Tibial nerve (tissue), 3 donors: Measurements from ENCODE around the gene LAGE3.

Source experiments
- POLR2A ChIP-seq, 2 donors: fragments of 450-650 bp; IDR thresholded peaks; one replicate each; pipeline ENCODE4 v1.6.1; 2017; ENCODE audit warnings: antibody characterized with exemption in 2 of 2, mild to moderate bottlenecking in 2 of 2, moderate library complexity in 2 of 2
- TF ChIP-seq, protein P1 (sequence below), 5 experiments: fragments of 200-600 bp in 3 of 5; fragments of 450-650 bp in 2 of 5; sonication (generic) in 3 of 5; IDR thresholded peaks; one replicate each; pipeline ENCODE4 v1.5.1; 2016 to 2019; ENCODE audit warnings: antibody characterized with exemption in 5 of 5, mild to moderate bottlenecking in 3 of 5, moderate library complexity in 2 of 5

DNA sequence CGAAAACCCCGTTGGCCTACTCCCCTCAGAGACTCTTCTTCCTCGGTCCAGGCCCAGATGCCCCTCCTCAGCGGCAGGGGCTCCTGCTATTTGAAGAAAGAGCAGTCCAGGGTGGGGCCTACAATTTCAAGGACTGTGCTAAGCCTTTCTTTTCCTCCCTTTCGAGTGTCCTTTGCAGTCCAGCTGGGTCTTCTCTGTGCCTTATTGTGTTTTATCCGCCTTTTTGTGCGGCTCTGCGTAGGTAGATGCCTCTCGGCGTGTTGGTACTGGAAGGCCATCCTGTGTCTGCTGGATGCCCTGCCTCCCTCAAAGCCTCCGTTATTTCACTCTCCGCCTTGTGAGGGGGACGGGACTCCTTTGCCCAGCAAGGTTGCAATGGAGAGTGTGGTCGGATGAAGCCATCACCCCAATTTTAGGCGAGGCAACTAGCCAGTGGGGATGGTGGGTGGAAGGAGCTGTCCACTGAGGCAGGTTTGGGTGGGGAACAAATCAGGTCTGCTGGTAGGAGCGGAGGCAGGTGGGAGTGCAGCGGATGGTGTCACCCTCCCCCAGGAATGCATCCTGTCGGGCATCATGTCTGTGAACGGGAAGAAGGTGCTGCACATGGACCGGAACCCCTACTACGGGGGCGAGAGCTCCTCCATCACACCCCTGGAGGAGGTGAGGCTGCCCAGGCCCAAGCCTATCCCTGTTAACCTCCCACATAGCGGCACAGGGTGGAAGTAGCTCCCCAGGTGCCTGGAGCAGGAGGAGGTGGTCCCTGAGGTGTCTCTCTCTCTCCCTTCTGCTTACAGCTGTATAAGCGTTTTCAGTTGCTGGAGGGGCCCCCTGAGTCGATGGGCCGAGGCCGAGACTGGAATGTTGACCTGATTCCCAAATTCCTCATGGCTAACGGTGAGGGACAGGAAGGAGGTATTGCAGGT lies 40.8 kb downstream of the LAGE3 start:
- TF ChIP-seq, protein P1, sequence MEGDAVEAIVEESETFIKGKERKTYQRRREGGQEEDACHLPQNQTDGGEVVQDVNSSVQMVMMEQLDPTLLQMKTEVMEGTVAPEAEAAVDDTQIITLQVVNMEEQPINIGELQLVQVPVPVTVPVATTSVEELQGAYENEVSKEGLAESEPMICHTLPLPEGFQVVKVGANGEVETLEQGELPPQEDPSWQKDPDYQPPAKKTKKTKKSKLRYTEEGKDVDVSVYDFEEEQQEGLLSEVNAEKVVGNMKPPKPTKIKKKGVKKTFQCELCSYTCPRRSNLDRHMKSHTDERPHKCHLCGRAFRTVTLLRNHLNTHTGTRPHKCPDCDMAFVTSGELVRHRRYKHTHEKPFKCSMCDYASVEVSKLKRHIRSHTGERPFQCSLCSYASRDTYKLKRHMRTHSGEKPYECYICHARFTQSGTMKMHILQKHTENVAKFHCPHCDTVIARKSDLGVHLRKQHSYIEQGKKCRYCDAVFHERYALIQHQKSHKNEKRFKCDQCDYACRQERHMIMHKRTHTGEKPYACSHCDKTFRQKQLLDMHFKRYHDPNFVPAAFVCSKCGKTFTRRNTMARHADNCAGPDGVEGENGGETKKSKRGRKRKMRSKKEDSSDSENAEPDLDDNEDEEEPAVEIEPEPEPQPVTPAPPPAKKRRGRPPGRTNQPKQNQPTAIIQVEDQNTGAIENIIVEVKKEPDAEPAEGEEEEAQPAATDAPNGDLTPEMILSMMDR (IDR thresholded peaks at IDR 0.05), result no peak
- TF ChIP-seq POLR2A (IDR thresholded peaks at IDR 0.05), result no peak
